ENCODE results near the gene COPZ2.

DNA sequence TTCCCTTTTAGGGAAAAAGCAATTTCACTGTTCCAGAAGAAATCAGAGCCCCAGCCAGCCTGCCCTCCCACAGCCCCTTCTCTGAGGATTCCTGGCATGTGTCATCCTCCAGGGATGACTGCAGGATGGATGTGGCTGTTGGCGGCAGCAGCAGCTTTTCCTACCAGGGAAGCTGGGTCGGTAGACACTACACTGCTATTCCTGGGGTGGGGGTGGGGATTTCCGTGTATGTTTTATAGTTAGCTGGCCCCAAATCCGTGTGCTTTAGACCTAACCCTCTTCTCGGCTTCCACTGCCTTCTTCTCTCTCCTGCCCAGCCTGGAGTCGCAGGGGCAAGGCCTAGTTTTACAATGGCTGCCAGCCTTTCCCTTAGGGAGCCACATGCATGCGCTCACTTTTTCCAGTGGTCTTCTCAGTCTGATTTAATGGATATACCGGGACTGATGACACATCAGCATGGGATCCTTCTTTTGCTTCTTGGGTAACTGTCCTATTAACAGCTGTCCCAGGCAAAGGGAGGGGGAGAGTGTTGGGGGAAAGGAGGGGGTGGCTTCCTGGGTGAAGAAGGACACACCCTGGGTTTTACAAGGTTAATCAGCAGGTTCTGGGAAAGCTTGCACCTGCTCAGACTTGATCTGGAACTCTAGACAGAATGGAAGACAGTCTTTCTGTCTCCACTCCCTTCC lies 7.9 kb upstream of the COPZ2 start:
- TF ChIP-seq ARNT (IDR thresholded peaks at IDR 0.05) (no peak), FOXA1 (IDR thresholded peaks at IDR 0.05) (no peak), SP1 (IDR thresholded peaks at IDR 0.05) (no peak), HDGF (IDR thresholded peaks at IDR 0.05; ENCODE audit: borderline replicate concordance) (no peak), BHLHE40 (IDR thresholded peaks at IDR 0.05; ENCODE audit: borderline replicate concordance) (no peak)
- TF ChIP-seq, protein P1, sequence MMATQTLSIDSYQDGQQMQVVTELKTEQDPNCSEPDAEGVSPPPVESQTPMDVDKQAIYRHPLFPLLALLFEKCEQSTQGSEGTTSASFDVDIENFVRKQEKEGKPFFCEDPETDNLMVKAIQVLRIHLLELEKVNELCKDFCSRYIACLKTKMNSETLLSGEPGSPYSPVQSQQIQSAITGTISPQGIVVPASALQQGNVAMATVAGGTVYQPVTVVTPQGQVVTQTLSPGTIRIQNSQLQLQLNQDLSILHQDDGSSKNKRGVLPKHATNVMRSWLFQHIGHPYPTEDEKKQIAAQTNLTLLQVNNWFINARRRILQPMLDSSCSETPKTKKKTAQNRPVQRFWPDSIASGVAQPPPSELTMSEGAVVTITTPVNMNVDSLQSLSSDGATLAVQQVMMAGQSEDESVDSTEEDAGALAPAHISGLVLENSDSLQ (IDR thresholded peaks at IDR 0.05), result no peak

All from HEK293T (cell line).